Muscle of leg (tissue), 11 donors: ENCODE data around the gene SNAP47. TPM values are rescaled to one million over a fixed set of nuclear protein-coding genes. Genes with fewer than 3 reads are reported as not detected.
A peak's percentile ranks its signal among the peaks of the same experiment; 100 is the strongest.

ENCODE experiments used
- DNase-seq: peaks from one replicate; pipeline ENCODE4 v3.0.0; 2013
- H3K27ac ChIP-seq: one replicate; pipeline ENCODE4 v1.5.1; 2013; ENCODE audit warnings: mild to moderate bottlenecking, low read length, control low read depth
- H3K27me3 ChIP-seq: one replicate; pipeline ENCODE4 v1.6.1; 2013; ENCODE audit warnings: low read length; ENCODE audit not compliant: control insufficient read depth, insufficient read depth
- H3K36me3 ChIP-seq: one replicate; pipeline ENCODE4 v1.6.1; 2013; ENCODE audit warnings: low read length; ENCODE audit not compliant: control insufficient read depth, insufficient read depth
- H3K4me1 ChIP-seq: one replicate; pipeline ENCODE4 v1.6.1; 2013; ENCODE audit warnings: low read length; ENCODE audit not compliant: control insufficient read depth, insufficient read depth
- H3K4me3 ChIP-seq: one replicate; pipeline ENCODE4 v1.5.1; 2013; ENCODE audit warnings: low read length, control low read depth
- H3K9me3 ChIP-seq: replicated peaks from 2 replicates; pipeline ENCODE4 v1.6.1; 2013; ENCODE audit warnings: low read depth, low read length; ENCODE audit not compliant: control insufficient read depth
- WGBS: methylation state at CpG from one replicate; pipeline ENCODE4 v1.1.5; 2013; ENCODE audit warnings: missing lambda C conversion rate; ENCODE audit not compliant: insufficient coverage; 5-methylcytosine and 5-hydroxymethylcytosine counted together
- polyA plus RNA-seq, 8 donors: library from polyadenylated mRNA; unstranded; fragments of 120-200 nt; gene quantifications; one replicate each; pipeline versions ENCODE4 v1.2.1 to v1.2.3, GENCODE V29; 2013; ENCODE audit warnings: inconsistent platforms in 1 of 8, low replicate concordance in 1 of 8; ENCODE audit not compliant: insufficient read length in 8 of 8, insufficient read depth in 1 of 8
- total RNA-seq: library from RNA; stranded (reverse); fragments of 120-200 nt; gene quantifications from one replicate; pipeline ENCODE4 v1.2.4, GENCODE V29; 2013

Gene SNAP47
- total and polyA plus RNA-seq, 9 donors: 24.7 to 38.3 (median 30.4) TPM

DNA sequence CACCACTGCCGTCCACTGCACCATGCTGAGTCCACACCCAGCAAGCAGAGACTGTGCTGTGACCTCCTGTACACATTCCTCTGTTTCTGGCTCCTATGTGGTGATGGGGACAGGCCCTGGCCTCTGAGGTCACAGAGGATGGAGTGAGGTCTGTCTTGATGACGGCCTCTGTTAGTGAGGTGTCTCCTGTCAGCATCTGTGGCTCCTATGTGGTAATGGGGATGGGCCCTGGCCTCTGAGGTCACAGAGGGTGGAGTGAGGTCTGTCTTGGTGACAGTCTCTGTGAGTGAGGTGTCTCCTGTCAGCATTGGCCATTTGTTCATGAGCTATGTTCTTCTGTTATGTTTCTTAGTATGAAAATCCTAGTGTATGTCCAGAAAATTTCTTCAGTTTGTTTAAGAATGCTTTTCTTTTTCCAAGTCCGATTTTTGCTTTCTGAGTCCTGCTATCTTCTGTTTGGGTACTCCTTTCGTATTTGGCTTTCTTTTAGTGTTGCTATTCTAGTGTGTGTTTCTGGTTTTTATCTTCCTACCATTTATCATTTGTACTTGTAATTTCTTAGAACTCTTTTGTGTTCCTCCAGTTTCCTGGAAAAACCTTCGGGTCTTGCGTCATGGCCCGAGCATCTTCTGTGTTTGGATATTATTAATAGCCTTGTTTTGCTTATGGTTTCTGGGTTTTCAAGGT, 13.4 kb downstream of the SNAP47 start:
- H3K4me1 ChIP-seq: peaks cover 6% of the 10 kb centered on the region
- peaks cover 43% of the 10 kb centered on the region for H3K36me3 ChIP-seq
- no peak overlapping the region for H3K27ac ChIP-seq
- H3K27me3 ChIP-seq: no peaks in the 10 kb centered on the region
- no peaks in the 10 kb centered on the region for H3K9me3 ChIP-seq
- WGBS: 79% methylated on average over 2 of the region's 7 CpGs
- no peak overlapping the region for H3K4me3 ChIP-seq
- no peak for DNase-seq

DNA sequence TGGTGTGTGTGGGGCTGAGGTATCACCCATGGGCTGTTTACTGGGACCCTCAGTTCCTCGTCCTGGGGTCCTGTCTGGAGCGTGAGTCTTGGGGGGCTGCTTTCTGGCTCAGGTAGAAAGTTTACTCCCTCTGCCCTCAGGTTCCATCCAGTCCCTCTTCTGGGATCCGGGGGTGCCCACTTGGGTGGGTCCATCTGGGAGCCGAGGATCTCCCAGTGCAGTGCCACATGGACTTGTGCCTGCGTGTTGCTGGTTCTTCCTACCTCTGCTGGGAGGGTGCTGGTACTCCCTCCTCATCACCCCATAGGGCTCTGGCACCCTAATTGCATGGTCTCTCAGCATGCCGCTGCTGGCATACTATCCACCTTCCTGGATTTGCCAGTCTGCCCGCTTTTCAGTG, 14.0 kb downstream of the SNAP47 start:
- Histone ChIP-seq H3K9me3 (no peaks in the 10 kb centered on the region), H3K27ac (no peak overlapping the region), H3K4me1 (peaks cover 12% of the 10 kb centered on the region), H3K36me3 (peaks cover 45% of the 10 kb centered on the region), H3K4me3 (no peak overlapping the region), H3K27me3 (no peaks in the 10 kb centered on the region)
- WGBS: 92% methylated on average over 4 of the region's 7 CpGs
- no peak for DNase-seq

DNA sequence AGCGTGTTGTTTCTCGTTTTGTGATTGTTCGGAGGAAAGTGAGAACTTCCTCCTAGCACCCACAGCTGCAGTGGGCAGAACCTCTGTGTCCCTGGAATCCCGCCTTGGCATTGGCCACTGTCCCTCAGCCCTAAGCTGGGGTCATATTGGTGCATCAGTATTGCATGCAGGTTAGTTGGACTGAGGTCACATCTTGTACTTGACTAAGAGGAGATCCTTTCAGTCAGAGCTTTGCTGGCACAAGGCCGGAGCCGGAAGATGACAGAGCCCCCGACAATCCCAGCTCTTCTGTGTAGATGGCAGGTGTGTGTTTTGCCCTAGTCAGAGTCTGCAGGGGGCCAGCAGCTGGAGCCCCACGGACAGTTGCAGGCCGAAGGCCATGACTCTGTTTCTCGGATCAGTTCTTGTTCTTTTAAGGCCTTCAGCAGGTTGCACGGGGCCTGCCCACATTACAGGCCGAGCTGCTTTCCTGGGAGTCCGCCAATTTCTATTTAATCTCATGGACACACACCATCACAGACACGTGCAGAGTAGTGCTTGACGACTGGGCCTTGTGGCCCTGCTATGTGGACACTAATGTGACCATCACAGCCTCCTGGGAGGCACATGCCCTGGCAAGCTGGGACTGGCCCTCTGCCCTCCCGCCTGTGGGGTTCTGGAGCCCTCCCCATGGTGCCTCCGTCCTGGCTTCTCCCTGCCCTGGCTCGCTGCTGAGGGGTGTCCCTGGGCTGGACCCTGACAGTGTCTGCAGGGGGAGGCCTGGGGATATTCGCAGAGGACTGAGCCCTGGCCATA, 14.9 kb downstream of the SNAP47 start:
- H3K27me3 ChIP-seq: no peaks in the 10 kb centered on the region
- H3K27ac ChIP-seq: no peak overlapping the region
- H3K36me3 ChIP-seq: peaks cover 45% of the 10 kb centered on the region
- H3K4me1 ChIP-seq: peaks cover 21% of the 10 kb centered on the region
- no peaks in the 10 kb centered on the region for H3K9me3 ChIP-seq
- 60% methylated on average over 8 of the region's 19 CpGs for WGBS
- DNase-seq: no peak
- H3K4me3 ChIP-seq: no peak overlapping the region

DNA sequence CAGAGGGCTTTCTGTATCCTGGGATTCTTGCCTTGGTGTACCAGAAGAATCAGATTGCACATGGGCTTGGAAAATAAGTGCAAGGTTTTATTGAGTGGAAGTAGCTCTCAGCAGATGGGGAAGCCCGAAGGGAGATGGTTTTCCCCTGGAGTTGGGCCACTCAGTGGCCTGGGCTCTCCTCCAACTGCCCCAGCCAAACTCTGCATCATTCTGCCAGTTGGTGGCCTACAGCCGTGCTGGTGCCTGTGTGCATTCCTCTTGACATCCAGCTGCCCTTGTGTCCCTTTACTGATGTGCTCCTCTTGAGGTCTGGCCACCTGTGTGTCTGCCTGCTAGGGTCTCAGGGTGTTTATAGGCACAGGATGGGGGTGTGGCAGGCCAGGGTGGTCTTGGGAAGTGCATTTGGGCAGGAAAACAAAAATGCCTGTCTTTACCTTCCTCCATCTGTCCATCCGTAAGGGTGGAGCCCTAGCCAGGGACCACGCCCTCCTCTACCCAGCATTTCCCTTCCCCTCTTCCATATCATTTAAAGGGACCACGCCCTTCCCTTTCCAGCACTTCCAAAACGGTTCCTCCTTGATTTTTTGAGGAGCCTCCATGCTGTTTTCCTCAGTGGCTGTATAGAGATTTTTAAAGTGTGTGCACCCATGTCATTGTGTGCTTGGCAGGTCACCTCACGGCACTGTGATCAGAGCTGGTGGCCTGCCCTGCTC, 18.9 kb downstream of the SNAP47 start:
- Histone ChIP-seq H3K4me1 (peaks cover 40% of the 10 kb centered on the region), H3K27ac (peak overlapping the region; percentile 51)
- WGBS: 74% methylated on average over 3 of the region's 7 CpGs

DNA sequence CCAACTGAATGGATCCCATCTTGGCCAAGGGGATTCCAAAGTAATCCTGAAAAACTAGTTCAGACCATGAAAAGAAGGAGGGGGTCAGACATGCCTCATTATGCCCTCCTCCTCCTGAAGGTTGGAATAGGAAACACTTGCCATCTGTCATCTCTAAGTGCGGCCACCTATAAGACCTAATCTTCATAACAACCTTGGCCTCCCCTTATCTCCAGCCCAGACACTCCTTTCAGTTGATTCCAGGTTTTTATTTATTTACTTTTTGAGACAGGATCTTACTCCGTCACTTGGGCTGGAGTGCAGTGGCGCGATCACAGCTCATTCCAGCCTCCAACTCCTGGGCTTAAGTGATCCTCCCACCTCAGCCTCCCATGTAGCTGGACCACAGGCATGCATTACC, 19.7 kb downstream of the SNAP47 start:
- 100% methylated on average over 3 of the region's 4 CpGs for WGBS
- H3K9me3 ChIP-seq: no peaks in the 10 kb centered on the region
- DNase-seq: no peak
- H3K27ac ChIP-seq: no peak overlapping the region
- H3K27me3 ChIP-seq: no peaks in the 10 kb centered on the region
- H3K4me3 ChIP-seq: no peak overlapping the region
- peaks cover 39% of the 10 kb centered on the region for H3K36me3 ChIP-seq
- peaks cover 48% of the 10 kb centered on the region for H3K4me1 ChIP-seq

More for the DNA sequence above, 18.9 kb downstream of the SNAP47 start:
- Histone ChIP-seq H3K9me3 (no peaks in the 10 kb centered on the region), H3K27me3 (no peaks in the 10 kb centered on the region), H3K4me3 (no peak overlapping the region), H3K36me3 (peaks cover 41% of the 10 kb centered on the region)
- DNase-seq: peak; percentile 78

DNA sequence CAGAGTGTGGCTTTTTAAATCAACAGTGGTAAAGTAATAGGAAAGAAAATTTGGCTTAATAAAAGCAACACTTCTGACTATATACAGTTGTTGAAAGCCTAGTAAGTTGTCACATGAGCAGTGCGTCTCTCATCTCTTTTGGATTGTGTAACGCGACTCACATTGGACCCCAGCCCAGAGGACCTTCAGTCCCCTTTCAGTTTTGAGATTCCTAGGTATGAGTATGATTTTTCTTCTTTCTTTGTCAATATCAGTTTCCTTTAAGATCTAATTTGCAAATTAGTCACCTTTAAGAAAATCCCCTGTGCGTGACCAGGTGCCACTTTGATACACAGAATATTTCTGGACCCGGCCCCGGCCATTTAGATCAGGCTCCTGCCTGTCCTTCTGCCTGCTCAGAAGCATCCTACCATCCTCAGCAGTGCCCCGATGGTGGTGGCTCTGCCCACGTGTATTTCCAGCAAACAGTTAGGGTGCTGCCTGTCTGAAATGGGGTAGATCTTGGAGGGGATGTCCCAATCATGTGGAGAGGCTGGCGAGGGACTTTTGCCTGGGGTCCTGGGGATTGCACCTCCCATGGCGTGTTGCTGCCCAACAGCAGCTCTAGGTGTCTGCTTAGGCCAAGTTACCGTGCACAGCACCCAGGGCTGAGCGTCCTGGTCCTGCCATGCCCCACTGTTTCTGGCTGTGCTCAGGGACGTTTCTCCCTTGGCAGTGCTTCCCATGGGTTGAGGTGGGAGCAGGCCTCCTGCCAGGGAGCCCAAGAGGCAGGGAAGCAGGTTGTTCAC, 21.1 kb downstream of the SNAP47 start:
- no peak for DNase-seq
- H3K9me3 ChIP-seq: no peaks in the 10 kb centered on the region
- H3K27me3 ChIP-seq: no peaks in the 10 kb centered on the region
- H3K36me3 ChIP-seq: peaks cover 36% of the 10 kb centered on the region
- WGBS: 93% methylated on average over 8 of the region's 13 CpGs
- peaks cover 55% of the 10 kb centered on the region for H3K4me1 ChIP-seq
- no peak overlapping the region for H3K4me3 ChIP-seq
- H3K27ac ChIP-seq: no peak overlapping the region

DNA sequence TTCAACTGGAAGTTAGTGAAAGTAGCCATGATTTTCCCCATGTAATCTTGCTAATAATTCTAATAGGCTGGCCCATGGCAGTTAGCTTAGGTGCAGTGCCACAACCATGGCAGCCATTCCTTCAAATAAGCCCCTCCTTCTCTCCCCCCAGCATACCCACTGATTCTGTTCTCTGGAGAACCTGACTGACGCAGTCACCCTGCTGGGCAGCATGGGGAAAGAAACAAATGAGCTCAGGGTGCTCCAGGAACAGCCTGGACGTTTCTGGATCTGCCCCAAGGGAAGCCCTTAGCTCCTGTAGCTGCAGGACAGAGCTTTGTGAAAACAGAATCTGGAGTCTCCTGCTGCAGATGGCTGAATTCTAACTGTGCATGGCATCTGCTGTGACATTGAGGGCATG, 22.5 kb downstream of the SNAP47 start:
- Histone ChIP-seq H3K27ac (no peak overlapping the region), H3K36me3 (peaks cover 43% of the 10 kb centered on the region), H3K4me1 (peaks cover 67% of the 10 kb centered on the region), H3K27me3 (no peaks in the 10 kb centered on the region), H3K4me3 (no peak overlapping the region), H3K9me3 (no peaks in the 10 kb centered on the region)
- DNase-seq: no peak
- WGBS: 60% methylated on average over 2 of the region's 2 CpGs

DNA sequence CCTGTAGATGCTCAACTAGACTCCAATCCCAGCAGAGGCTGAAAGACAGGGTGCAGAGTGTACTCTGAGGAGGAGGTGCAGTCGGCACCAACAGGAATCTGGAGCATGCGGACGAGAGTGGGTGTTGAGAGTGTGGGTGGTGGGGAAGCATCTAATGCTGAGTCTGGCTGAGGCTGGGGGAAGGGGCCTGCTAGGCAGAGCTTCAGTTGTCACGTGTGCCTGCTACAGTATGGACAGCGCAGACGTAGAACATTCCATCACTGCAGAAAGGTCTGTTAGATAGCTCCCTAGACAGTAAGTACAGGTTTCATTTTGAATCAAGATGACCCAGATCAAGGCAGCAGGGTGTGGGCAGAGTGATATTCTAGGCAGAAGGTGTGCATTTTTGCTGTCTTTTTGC, 23.1 kb downstream of the SNAP47 start:
- DNase-seq: no peak
- Histone ChIP-seq H3K36me3 (peaks cover 40% of the 10 kb centered on the region), H3K9me3 (no peaks in the 10 kb centered on the region), H3K4me1 (peaks cover 69% of the 10 kb centered on the region), H3K27me3 (no peaks in the 10 kb centered on the region), H3K4me3 (no peak overlapping the region), H3K27ac (no peak overlapping the region)
- 73% methylated on average over 6 of the region's 6 CpGs for WGBS

DNA sequence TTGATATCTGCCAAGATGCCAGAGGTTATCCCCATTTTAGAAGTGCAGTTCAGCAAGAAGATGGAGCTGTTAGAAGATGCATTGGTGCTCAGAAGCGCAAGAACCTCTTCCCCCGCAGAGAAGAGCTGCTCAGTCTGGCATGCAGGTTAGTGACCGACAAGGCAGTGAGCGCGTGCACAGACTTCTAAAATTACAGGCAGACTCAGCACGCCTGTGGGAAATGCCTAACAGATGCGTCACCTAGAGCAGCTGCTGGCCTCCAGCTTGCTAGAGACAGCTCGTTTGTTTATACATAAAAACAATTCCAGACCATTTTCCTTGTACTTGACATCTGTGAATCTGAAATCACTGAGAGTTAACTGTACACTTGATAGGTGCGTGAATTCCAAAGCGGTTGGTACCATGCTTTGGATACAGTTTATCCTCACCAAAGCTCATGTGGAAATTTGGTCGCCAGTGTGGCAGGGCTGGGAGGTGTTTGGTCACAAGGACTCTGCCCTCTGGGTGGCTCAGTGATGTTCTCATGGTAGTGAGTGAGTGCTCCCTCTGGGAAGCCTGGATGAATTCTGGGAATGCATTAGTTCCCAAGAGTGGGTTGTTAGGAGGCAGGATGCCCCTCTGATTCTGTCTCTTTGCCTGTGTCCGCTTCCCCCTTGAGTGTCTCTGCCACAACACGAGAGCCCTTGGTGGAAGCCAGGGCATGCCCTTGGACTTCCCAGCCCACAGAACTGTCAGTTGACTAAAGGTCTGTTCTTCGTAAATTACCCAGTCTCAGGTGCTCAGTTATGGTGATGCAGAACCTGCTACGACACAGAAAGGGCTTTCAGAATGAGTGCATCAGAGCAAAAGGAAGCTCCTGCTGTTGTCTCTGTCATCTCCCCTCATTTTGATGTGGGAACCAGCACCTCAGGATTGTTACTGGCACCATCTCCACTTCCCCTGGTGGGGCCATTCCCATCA, 24.4 kb downstream of the SNAP47 start:
- Histone ChIP-seq H3K36me3 (peaks cover 42% of the 10 kb centered on the region), H3K4me1 (peaks cover 56% of the 10 kb centered on the region), H3K27ac (peak overlapping the region; percentile 94), H3K27me3 (no peaks in the 10 kb centered on the region), H3K9me3 (no peaks in the 10 kb centered on the region), H3K4me3 (no peak overlapping the region)
- DNase-seq: peak; percentile 95
- WGBS: 52% methylated on average over 13 of the region's 15 CpGs
